HepG2 (cell line): Measurements from ENCODE around the gene TC2N. TPM values are rescaled to one million over a fixed set of nuclear protein-coding genes. Genes with fewer than 3 reads are reported as not detected.

Source experiments
- ATAC-seq: fragments of 200-7000 bp; cut with Tn5 transposase; 3 replicates; pipeline ENCODE4 v1.9.1; 2020; ENCODE audit warnings: mild to moderate bottlenecking, moderate library complexity
- BruUV-seq: library from RNA; stranded (reverse); fragments of 400-500 nt; replicated peaks from 2 replicates; lab custom pipeline; 2021; lab: Mats Ljungman, UMichigan
- CTCF ChIA-PET: fragments of 300-600 bp; formaldehyde crosslinking; extraction: SDS; loops from one replicate; lab custom pipeline; 2021; ENCODE audit warnings: low total read pairs, inconsistent platforms, low intra/inter-chr PET ratio; lab: Yijun Ruan, JAX
- POLR2A ChIA-PET: fragments of 350-600 bp; sonication (Branson Sonifier 250); formaldehyde crosslinking; loops from one replicate; lab custom pipeline; 2020; ENCODE audit warnings: antibody characterized with exemption, inconsistent platforms; lab: Yijun Ruan, JAX
- DNase-seq: peaks from one replicate; pipeline ENCODE4 v3.0.0-alpha.2; 2015; ENCODE audit warnings: low spot score
- FAIRE-seq: peaks from 3 replicates; lab custom pipeline; 2011; peaks lifted over from hg19 to GRCh38; lab: Jason Lieb, UNC
- H2AFZ ChIP-seq: one replicate; pipeline ENCODE4 v1.6.1; 2011; ENCODE audit warnings: low read length, inconsistent platforms
- H3K27ac ChIP-seq: fragments of 300-600 bp; 3 replicates; pipeline ENCODE4 v1.8.0; 2011; ENCODE audit warnings: mixed run types, mild to moderate bottlenecking, mixed read lengths, low read length, inconsistent platforms; ENCODE audit not compliant: insufficient read depth; ENCODE audit errors: extremely low read length
- H3K27me3 ChIP-seq, 2 experiments: fragments of 200-600 bp in 1 of 2; 2 replicates in 1 of 2; 3 replicates in 1 of 2; pipeline versions ENCODE4 v1.6.0 to v1.8.0; 2011; ENCODE audit warnings: low read length in 2 of 2, mild to moderate bottlenecking in 2 of 2, moderate library complexity in 2 of 2, inconsistent platforms in 1 of 2; ENCODE audit not compliant: insufficient read depth in 2 of 2, control insufficient read depth in 1 of 2
- H3K36me3 ChIP-seq, 2 experiments: fragments of 200-600 bp in 1 of 2; replicated peaks in 1 of 2; 2 replicates in 1 of 2; 3 replicates in 1 of 2; pipeline versions ENCODE4 v1.5.1 to v1.8.0; 2011; ENCODE audit warnings: low read length in 2 of 2, inconsistent platforms in 1 of 2; ENCODE audit not compliant: insufficient read depth in 2 of 2, control insufficient read depth in 1 of 2
- H3K4me1 ChIP-seq: 2 replicates; pipeline ENCODE4 v1.5.1; 2012; ENCODE audit warnings: low read length, inconsistent platforms; ENCODE audit not compliant: insufficient read depth
- H3K4me2 ChIP-seq: 2 replicates; pipeline ENCODE4 v1.6.0; 2011; ENCODE audit warnings: low read depth, low read length, inconsistent platforms
- H3K4me3 ChIP-seq, 3 experiments: fragments of 200-600 bp in 1 of 3; sonication (generic), shearing (Covaris generic) in 1 of 3; replicated peaks in 1 of 3; 2 replicates each; pipeline ENCODE4 v1.5.1; 2011 to 2016; ENCODE audit warnings: low read length in 3 of 3, inconsistent platforms in 2 of 3, low read depth in 2 of 3, mild to moderate bottlenecking in 2 of 3, control low read depth in 1 of 3, mixed read lengths in 1 of 3; ENCODE audit not compliant: insufficient read depth in 1 of 3
- H3K79me2 ChIP-seq: one replicate; pipeline ENCODE4 v1.6.1; 2011; ENCODE audit warnings: low read length, inconsistent platforms; ENCODE audit not compliant: insufficient read depth
- H3K9ac ChIP-seq: 2 replicates; pipeline ENCODE4 v1.6.0; 2011; ENCODE audit warnings: mild to moderate bottlenecking, low read depth, low read length, inconsistent platforms; ENCODE audit not compliant: insufficient read depth
- H3K9me3 ChIP-seq: 2 replicates; pipeline ENCODE4 v1.5.1; 2012; ENCODE audit warnings: mild to moderate bottlenecking, low read length
- H4K20me1 ChIP-seq: 2 replicates; pipeline ENCODE4 v1.6.0; 2011; ENCODE audit warnings: inconsistent platforms, mild to moderate bottlenecking, low read length, moderate library complexity; ENCODE audit not compliant: insufficient read depth
- GMEB1 ChIP-seq: sonication (generic); formaldehyde crosslinking; IDR thresholded peaks from 2 replicates; pipeline ENCODE4 v1.5.1; 2020; ENCODE audit warnings: missing genetic modification reagents, mild to moderate bottlenecking, borderline replicate concordance
- GPN1 ChIP-seq: sonication (generic); formaldehyde crosslinking; IDR thresholded peaks from 2 replicates; pipeline ENCODE4 v1.5.1; 2020; ENCODE audit warnings: missing genetic modification reagents, borderline replicate concordance
- HOXD1 ChIP-seq: sonication (generic); formaldehyde crosslinking; IDR thresholded peaks from 2 replicates; pipeline ENCODE4 v1.5.0; 2020; ENCODE audit warnings: missing genetic modification reagents
- KDM3A ChIP-seq: IDR thresholded peaks from 2 replicates; pipeline ENCODE4 v1.6.1; 2018; ENCODE audit warnings: low read depth, missing compliant biosample characterization
- KLF13 ChIP-seq: sonication (generic); formaldehyde crosslinking; IDR thresholded peaks from 2 replicates; pipeline ENCODE4 v1.4.0; 2020; ENCODE audit warnings: mild to moderate bottlenecking, missing genetic modification reagents
- NR2F1 ChIP-seq, 2 experiments: fragments of 450-650 bp in 1 of 2; formaldehyde crosslinking in 1 of 2; IDR thresholded peaks; 2 replicates each; pipeline versions ENCODE4 v1.5.0 to v1.6.1; 2016 to 2020; ENCODE audit warnings: mild to moderate bottlenecking in 1 of 2, missing compliant biosample characterization in 1 of 2, missing genetic modification reagents in 1 of 2, moderate library complexity in 1 of 2
- ZNF770 ChIP-seq: sonication (generic); formaldehyde crosslinking; IDR thresholded peaks from 2 replicates; pipeline ENCODE4 v1.5.0; 2020; ENCODE audit warnings: mild to moderate bottlenecking, missing genetic modification reagents
- WGBS: methylation state at CpG from one replicate; pipeline ENCODE4 v1.1.6; 2017; ENCODE audit warnings: low lambda C conversion rate; 5-methylcytosine and 5-hydroxymethylcytosine counted together
- in situ Hi-C: cut with HindIII; loops from 2 replicates; pipeline ENCODE4 v1.10.0; 2017; ENCODE audit warnings: low pct_unique_long_range_greater_than_20kb; ENCODE audit not compliant: extremely low pct_ligation_motif_present
- intact Hi-C: fragments of 100-400 bp; cut with micrococcal nuclease; formaldehyde crosslinking; loops from one replicate; pipeline ENCODE4 v1.10.0; 2022; ENCODE audit not compliant: unreplicated experiment
- polyA plus RNA-seq, 8 experiments: library from polyadenylated mRNA; depleted of rRNA in 3 of 8; stranded (reverse) in 7 of 8; unstranded in 1 of 8; fragments of >200 nt; fragmentation: Illumina TruSeq in 4 of 8; extraction: Trizol in 4 of 8; gene quantifications; 2 replicates each; pipeline versions ENCODE4 v1.2.1 to v1.2.3, GENCODE V29; 2011 to 2016; ENCODE audit warnings: low read depth in 4 of 8, missing spikeins in 1 of 8, mixed read lengths in 1 of 8; ENCODE audit not compliant: insufficient read depth in 1 of 8
- total RNA-seq, 5 experiments: library from RNA; depleted of rRNA; stranded (reverse); fragments of >200 nt; fragmentation: Illumina TruSeq; extraction: Trizol; gene quantifications; 2 replicates each; pipeline ENCODE4 v1.2.3, GENCODE V29; 2016; ENCODE audit warnings: low read depth in 1 of 5

Gene TC2N
- total and polyA plus RNA-seq, 2 of the 13 experiments (the other 11 are each of a cell fraction or from before 2014, with no cell fraction given): 0.03 TPM; not detected in 1

GRCh38 chr14:91866511-91867295 lies 633 bp downstream of the TC2N start:
- H3K4me1 ChIP-seq: peaks cover 20% of the 10 kb centered on the region
- no peak overlapping the region for H3K9ac ChIP-seq
- H3K79me2 ChIP-seq: no peaks in the 10 kb centered on the region
- intact Hi-C loops: no loop called here
- H2AFZ ChIP-seq: no peak overlapping the region
- H3K36me3 ChIP-seq: no peaks in the 10 kb centered on the region
- WGBS: 27% methylated on average over 6 of the region's 6 CpGs
- in situ Hi-C loops: no loop called here
- no peak overlapping the region for H3K4me3 ChIP-seq
- FAIRE-seq: no peak
- no TSS peak for BruUV-seq
- H3K27me3 ChIP-seq: peaks cover 3 to 9% of the 10 kb centered on the region in 2 experiments; a peak in 2 of 5 replicates
- H3K27ac ChIP-seq: no peak overlapping the region
- no peak for DNase-seq
- no peaks in the 10 kb centered on the region for H4K20me1 ChIP-seq
- ATAC-seq: no peak
- POLR2A ChIA-PET: no interaction called here
- TF ChIP-seq GPN1 (no peak), GMEB1 (no peak), HOXD1 (CRISPR knock-in tag) (no peak), ZNF770 (no peak), KDM3A (CRISPR knock-in tag) (no peak), NR2F1 (CRISPR knock-in tag; IDR thresholded peaks at IDR 0.05) (no peak), KLF13 (CRISPR knock-in tag) (no peak)
- CTCF ChIA-PET: no interaction called here
- no peaks in the 10 kb centered on the region for H3K9me3 ChIP-seq
- no peak overlapping the region for H3K4me2 ChIP-seq
